Breast epithelium (tissue), 4 donors: ENCODE measurements around the gene SSC5D. TPM values are rescaled to one million over a fixed set of nuclear protein-coding genes. Genes with fewer than 3 reads are reported as not detected.

Experiments used
- DNase-seq, 2 donors: peaks; one replicate each; pipeline ENCODE4 v3.0.0-alpha.2; 2019; ENCODE audit warnings: low spot score in 2 of 2
- H3K27ac ChIP-seq, 2 donors: fragments of 200-600 bp; sonication (generic) in 1 of 2; one replicate each; pipeline ENCODE4 v1.5.1; 2016 to 2019; ENCODE audit warnings: mild to moderate bottlenecking in 1 of 2
- H3K27me3 ChIP-seq, 2 donors: fragments of 200-600 bp; sonication (generic) in 1 of 2; one replicate each; pipeline versions ENCODE4 v1.5.1 to v1.6.0; 2017 to 2019; ENCODE audit warnings: control low read depth in 1 of 2, mild to moderate bottlenecking in 1 of 2
- H3K36me3 ChIP-seq: fragments of 200-600 bp; one replicate; pipeline ENCODE4 v1.5.1; 2019
- H3K4me1 ChIP-seq, 2 donors: fragments of 200-600 bp; sonication (generic); one replicate each; pipeline ENCODE4 v1.5.1; 2016 to 2019; ENCODE audit warnings: control low read depth in 1 of 2
- H3K4me3 ChIP-seq, 3 donors: fragments of 200-600 bp; sonication (generic); 1 replicate in 2 of 3; 2 replicates in 1 of 3; pipeline ENCODE4 v1.5.1; 2016 to 2019; ENCODE audit warnings: mild to moderate bottlenecking in 3 of 3, moderate library complexity in 2 of 3
- H3K9me3 ChIP-seq, 2 donors: fragments of 200-600 bp; sonication (generic) in 1 of 2; one replicate each; pipeline ENCODE4 v1.5.1; 2016 to 2019; ENCODE audit warnings: control low read depth in 1 of 2
- CTCF ChIP-seq, 3 donors: fragments of 450-650 bp; IDR thresholded peaks; one replicate each; pipeline ENCODE4 v1.5.1; 2016 to 2017; ENCODE audit warnings: antibody characterized with exemption in 3 of 3, mild to moderate bottlenecking in 3 of 3, moderate library complexity in 3 of 3
- POLR2A ChIP-seq: fragments of 450-650 bp; IDR thresholded peaks from one replicate; pipeline ENCODE4 v1.6.1; 2016; ENCODE audit warnings: antibody characterized with exemption, mild to moderate bottlenecking, moderate library complexity
- POLR2AphosphoS5 ChIP-seq, 3 donors: sonication (generic); formaldehyde crosslinking; IDR thresholded peaks; one replicate each; pipeline ENCODE4 v1.6.1; 2017; ENCODE audit warnings: antibody characterized with exemption in 3 of 3
- intact Hi-C: fragments of 100-400 bp; cut with DNase I; formaldehyde crosslinking; loops from one replicate; pipeline ENCODE4 v1.15.1; 2023; ENCODE audit warnings: low total_unique reads
- total RNA-seq, 3 donors: library from RNA; depleted of rRNA; stranded (reverse); fragments of >200 nt; gene quantifications; one replicate each; pipeline ENCODE4 v1.1.0, GENCODE V29; 2016

Gene SSC5D
- total RNA-seq, 3 donors from 2014 or later, result 3.6 to 7.2 (median 3.8) TPM

- Histone ChIP-seq H3K27ac (no peak overlapping the region), H3K36me3 (no peaks in the 10 kb centered on the region), H3K4me3 (peak overlapping the region in 1 of 3 donors; percentile 46), H3K27me3 (peaks cover 20 to 79% of the 10 kb centered on the region in 2 donors), H3K4me1 (no peaks in the 10 kb centered on the region), H3K9me3 (no peaks in the 10 kb centered on the region)
- TF ChIP-seq POLR2A (no peak), POLR2AphosphoS5 (IDR thresholded peaks at IDR 0.05) (no peak), CTCF (IDR thresholded peaks at IDR 0.05) (no peak)
- intact Hi-C loops, result no loop called here
- no peak for DNase-seq
These were observed 45.8 kb upstream of the SSC5D start for GRCh38 chr19:55442372-55442961.

GRCh38 chr19:55443045-55443823 is 45.0 kb upstream of the SSC5D start, which contains the start of gene SHISA7:
SHISA7 (minus strand) TSS chr19:55443300; CDS start chr19:55442863, 437 bp downstream.
- peaks cover 20 to 71% of the 10 kb centered on the region in 2 donors for H3K27me3 ChIP-seq

DNA sequence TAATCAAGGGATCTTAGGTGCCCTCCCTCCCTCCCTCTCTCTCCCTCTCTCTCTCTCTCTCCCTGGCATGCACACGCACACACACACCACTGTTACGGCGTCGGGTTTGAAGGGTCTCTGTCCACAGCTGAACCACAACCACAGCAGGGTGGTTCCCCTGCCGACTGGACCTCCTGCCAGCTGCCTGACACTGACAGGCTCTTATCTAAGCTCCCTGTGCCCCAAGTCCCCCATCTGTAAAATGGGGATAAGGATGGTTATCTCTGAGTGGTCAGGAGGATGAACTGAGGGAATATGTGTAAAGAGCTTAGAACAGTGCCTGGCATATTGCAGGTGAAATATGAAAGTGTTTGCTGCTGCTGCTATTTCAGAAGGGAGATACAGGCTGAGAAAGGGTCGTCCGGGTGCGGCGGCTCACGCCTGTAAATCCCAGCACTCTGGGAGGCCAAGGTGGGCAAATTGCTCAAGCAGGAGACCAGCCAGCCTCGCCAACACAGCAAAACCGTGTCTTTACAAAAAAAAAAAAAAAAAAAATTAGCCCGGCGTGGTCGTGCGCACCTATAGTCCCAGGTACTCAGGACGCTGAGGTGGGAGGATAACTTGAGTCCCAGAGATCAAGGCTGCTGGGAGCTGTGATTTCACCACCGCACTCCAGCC is 44.3 kb upstream of the SSC5D start:
- H3K9me3 ChIP-seq, result no peaks in the 10 kb centered on the region
- H3K4me1 ChIP-seq, result no peaks in the 10 kb centered on the region
- no peak overlapping the region for H3K27ac ChIP-seq
- no peaks in the 10 kb centered on the region for H3K36me3 ChIP-seq
- peaks cover 19 to 64% of the 10 kb centered on the region in 2 donors for H3K27me3 ChIP-seq
- intact Hi-C loops, result no loop called here
- H3K4me3 ChIP-seq, result no peak overlapping the region
- no peak for DNase-seq
- no peak for TF ChIP-seq CTCF (IDR thresholded peaks at IDR 0.05)
- TF ChIP-seq POLR2A, result no peak
- TF ChIP-seq POLR2AphosphoS5 (IDR thresholded peaks at IDR 0.05), result no peak

More at GRCh38 chr19:55443045-55443823, 45.0 kb upstream of the SSC5D start, which contains the start of gene SHISA7:
- intact Hi-C loops, result no loop called here
- Histone ChIP-seq H3K4me1 (no peaks in the 10 kb centered on the region), H3K4me3 (peak within 1 kb of the TSS in 1 of 3 donors; percentile 46), H3K9me3 (no peaks in the 10 kb centered on the region), H3K36me3 (no peaks in the 10 kb centered on the region), H3K27ac (no peak within 1 kb of the TSS)
- DNase-seq, result no peak
- TF ChIP-seq POLR2A, result no peak
- TF ChIP-seq POLR2AphosphoS5 (IDR thresholded peaks at IDR 0.05), result no peak
- TF ChIP-seq CTCF (IDR thresholded peaks at IDR 0.05), result no peak

DNA sequence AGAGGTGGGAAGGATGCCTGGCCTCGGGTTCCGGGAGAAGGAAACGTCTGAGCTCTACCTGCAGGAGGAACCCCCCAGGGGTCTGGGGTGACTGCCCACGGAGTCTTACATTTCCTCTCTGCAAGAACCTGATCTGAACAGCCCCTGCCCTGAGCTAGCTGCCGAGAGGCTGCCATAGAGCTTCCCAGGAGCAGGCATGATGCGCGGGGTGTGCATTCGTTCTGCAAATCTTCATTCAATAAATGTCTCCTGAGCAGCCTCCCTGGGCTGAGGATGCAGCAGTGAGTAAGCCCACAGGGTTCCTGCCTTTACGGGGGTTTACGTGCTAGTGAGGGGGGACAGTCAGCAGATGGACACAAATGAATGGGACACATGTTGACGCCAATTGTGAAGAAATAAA is 43.6 kb upstream of the SSC5D start:
- H3K9me3 ChIP-seq, result no peaks in the 10 kb centered on the region
- no peak overlapping the region for H3K4me3 ChIP-seq
- peaks cover 13 to 63% of the 10 kb centered on the region in 2 donors for H3K27me3 ChIP-seq
- DNase-seq, result no peak
- TF ChIP-seq CTCF (IDR thresholded peaks at IDR 0.05) (no peak), POLR2A (no peak), POLR2AphosphoS5 (IDR thresholded peaks at IDR 0.05) (no peak)
- no peak overlapping the region for H3K27ac ChIP-seq
- H3K4me1 ChIP-seq, result no peaks in the 10 kb centered on the region
- H3K36me3 ChIP-seq, result no peaks in the 10 kb centered on the region
- intact Hi-C loops, result no loop called here
